Measurements from ENCODE around the gene ARID5A.
A peak's percentile ranks its signal among the peaks of the same experiment; 100 is the strongest.

The ARID5A gene, protein sequence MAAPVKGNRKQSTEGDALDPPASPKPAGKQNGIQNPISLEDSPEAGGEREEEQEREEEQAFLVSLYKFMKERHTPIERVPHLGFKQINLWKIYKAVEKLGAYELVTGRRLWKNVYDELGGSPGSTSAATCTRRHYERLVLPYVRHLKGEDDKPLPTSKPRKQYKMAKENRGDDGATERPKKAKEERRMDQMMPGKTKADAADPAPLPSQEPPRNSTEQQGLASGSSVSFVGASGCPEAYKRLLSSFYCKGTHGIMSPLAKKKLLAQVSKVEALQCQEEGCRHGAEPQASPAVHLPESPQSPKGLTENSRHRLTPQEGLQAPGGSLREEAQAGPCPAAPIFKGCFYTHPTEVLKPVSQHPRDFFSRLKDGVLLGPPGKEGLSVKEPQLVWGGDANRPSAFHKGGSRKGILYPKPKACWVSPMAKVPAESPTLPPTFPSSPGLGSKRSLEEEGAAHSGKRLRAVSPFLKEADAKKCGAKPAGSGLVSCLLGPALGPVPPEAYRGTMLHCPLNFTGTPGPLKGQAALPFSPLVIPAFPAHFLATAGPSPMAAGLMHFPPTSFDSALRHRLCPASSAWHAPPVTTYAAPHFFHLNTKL

DNA sequence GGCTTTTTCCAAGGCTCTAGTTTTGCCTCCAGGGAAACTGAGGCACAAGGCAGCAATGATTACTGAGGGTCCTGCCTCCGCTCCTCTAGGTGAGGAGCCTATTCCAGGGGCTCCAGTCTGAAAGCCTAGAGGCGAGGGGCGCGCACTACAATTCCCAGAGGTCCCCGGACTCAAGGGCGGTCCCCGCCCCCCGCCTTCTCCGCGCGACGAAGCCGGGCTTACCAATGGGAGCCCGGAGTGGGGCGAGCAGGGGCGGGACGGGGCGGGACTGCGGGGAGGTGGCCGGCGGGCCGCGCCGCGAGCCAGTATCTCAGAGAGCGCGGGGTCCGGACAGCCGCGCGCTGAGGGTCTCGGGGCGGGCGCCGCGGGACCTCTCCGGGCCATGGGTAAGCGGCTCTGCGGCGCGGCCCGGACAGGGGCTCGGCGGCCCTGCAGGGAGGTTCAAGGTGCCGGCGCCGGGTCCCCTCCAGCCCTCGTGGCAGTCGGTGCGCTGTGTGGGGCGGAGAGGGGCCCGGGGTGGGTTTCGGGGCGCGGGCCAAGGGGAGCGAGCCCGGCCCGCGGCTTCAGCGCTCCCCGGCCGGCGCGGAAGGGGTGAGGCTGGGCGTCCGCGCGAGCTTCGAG, at the start of gene ARID5A:
Gene ARID5A, plus strand, starts transcription at position 308 of the 621 bp plus-strand sequence. Its CDS starts 75 bp downstream, at position 383.
- peak within 1 kb of the TSS; percentile 94 for H3K4me3 ChIP-seq (ENCODE audit: low read depth, low read length)

DNA sequence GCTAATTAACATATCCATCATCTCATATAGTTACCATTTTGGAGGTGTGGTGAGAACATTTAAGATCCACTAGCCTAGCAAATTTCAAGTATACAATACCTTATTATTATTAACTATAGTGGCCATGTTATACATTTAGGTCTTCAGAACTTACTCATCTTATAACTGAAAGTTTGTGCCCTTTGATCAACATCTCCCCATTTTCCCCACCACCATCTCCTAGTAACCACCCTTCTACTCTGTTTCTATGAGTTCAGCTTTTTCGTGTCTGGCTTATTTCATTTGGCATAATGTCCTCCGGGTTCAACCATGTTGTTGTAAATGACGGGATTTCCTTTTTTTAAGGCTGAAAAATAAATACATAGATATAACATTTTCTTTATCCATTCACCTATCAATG, 47.3 kb upstream of the ARID5A start:
- no peak overlapping the region for H3K4me3 ChIP-seq (ENCODE audit: low read depth, low read length)

More for the DNA sequence above, at the start of gene ARID5A:
- TF ChIP-seq, protein P1, sequence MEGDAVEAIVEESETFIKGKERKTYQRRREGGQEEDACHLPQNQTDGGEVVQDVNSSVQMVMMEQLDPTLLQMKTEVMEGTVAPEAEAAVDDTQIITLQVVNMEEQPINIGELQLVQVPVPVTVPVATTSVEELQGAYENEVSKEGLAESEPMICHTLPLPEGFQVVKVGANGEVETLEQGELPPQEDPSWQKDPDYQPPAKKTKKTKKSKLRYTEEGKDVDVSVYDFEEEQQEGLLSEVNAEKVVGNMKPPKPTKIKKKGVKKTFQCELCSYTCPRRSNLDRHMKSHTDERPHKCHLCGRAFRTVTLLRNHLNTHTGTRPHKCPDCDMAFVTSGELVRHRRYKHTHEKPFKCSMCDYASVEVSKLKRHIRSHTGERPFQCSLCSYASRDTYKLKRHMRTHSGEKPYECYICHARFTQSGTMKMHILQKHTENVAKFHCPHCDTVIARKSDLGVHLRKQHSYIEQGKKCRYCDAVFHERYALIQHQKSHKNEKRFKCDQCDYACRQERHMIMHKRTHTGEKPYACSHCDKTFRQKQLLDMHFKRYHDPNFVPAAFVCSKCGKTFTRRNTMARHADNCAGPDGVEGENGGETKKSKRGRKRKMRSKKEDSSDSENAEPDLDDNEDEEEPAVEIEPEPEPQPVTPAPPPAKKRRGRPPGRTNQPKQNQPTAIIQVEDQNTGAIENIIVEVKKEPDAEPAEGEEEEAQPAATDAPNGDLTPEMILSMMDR (IDR thresholded peaks at IDR 0.05; ENCODE audit: borderline replicate concordance, insufficient read depth, low read depth, low read length): no peak; the same call in 1 of the 2 replicates

DNA sequence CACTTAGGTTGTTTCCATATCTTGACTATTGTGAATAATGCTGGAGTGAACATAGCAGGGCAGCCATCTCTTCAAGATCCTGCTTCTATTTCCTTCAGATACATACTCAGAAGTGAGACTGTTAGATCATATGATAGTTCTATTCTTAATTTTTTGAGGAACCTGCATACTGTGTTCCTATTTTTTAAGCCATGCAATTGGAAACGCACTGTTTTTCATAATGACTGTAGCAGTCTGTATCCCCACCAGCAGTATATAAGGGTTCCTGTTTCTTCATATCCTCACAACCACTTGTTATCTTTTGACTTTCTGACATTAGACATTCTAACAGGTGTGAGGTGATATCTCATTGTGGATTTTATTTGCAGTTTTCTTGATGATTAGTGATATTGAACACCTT, 46.9 kb upstream of the ARID5A start:
- TF ChIP-seq, protein P1 (IDR thresholded peaks at IDR 0.05; ENCODE audit: borderline replicate concordance, insufficient read depth, low read depth, low read length): no peak
- H3K4me3 ChIP-seq (ENCODE audit: low read depth, low read length): no peak overlapping the region

More for the DNA sequence above, 47.3 kb upstream of the ARID5A start:
- TF ChIP-seq, protein P1 (IDR thresholded peaks at IDR 0.05; ENCODE audit: borderline replicate concordance, insufficient read depth, low read depth, low read length): no peak

DNA sequence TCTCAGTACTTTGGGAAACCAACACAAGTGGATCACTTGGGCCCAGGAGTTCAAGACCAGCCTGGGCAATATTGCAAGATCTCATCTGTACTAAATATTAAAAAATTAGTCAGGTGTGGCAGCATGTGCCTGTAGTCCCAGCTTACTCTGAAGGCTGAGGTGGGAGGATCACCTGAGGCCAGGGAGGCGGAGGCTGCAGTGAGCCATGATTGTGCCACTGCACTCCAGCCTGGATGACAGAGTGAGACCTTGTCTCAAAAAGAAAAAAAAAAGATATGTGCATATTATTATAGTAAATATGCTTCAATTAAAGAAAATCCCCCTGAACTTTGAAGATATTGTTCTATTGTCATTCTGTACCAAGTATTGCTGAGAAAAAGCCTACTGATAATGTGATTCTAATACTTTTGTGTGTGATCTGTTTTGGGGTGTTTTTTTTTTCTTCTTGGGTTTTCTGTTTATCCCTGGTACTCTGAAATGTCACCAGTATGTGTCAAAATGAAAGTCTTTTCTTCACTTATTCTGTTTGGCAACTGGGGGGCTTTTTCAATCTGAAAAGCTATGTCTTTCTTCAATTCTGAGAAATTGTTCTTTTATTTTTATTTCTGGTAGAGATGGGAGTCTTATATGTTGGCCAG, 44.6 kb upstream of the ARID5A start:
- TF ChIP-seq, protein P1 (IDR thresholded peaks at IDR 0.05; ENCODE audit: borderline replicate concordance, insufficient read depth, low read depth, low read length): no peak
- H3K4me3 ChIP-seq (ENCODE audit: low read depth, low read length): no peak overlapping the region

DNA sequence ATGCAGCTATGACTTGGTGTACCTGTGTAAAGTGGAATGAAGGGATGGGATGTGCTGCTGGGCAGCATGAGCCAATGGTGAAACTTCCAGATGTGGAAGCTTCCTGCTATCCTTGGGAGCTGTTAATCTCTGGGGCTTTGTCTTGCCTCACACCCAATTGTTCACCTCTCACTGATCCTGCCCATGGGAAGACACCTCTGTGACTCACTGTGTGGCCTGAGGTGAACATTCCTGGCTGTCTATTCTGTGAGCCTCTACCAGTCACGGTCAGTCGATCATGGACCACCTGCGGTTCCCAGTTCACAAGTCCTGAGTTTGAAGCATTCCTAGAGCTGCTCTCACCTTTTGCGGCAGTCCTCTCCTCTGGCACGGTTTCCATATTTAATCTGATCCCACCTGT, 43.5 kb upstream of the ARID5A start:
- TF ChIP-seq, protein P1 (IDR thresholded peaks at IDR 0.05; ENCODE audit: borderline replicate concordance, insufficient read depth, low read depth, low read length): no peak
- H3K4me3 ChIP-seq (ENCODE audit: low read depth, low read length): no peak overlapping the region

DNA sequence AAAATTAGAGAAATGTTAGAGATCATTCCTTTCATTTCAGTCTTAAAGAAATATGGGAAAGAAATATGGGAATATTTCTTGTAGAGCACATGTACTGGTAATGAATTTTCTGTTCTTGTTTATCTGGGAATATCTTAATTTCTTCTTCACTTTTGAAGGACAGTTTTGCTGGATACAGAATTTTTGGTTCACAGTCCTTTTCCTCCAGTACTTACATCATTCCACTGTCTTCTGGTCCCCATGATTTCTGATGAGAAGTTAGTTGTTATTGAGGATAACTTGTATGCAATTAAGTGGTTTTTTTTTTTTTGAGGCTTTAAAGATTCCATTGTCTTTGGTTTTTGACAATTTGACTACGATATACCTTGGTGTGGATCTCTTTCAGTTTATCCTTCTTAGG, 42.4 kb upstream of the ARID5A start:
- H3K4me3 ChIP-seq (ENCODE audit: low read depth, low read length): no peak overlapping the region
- TF ChIP-seq, protein P1 (IDR thresholded peaks at IDR 0.05; ENCODE audit: borderline replicate concordance, insufficient read depth, low read depth, low read length): no peak

All from GM12875 (cell line).